ENCODE results near the gene PKD2.

The PKD2 gene

GRCh38 chr4:88007304-88008121, at the start of gene PKD2:
Gene PKD2 (plus strand): TSS chr4:88007635. CDS start chr4:88007734, 99 bp downstream.
- no peak for DNase-seq (ENCODE audit: low read depth, low spot score)

GRCh38 chr4:87961993-87962392, 45.4 kb upstream of the PKD2 start:
- DNase-seq (ENCODE audit: low read depth, low spot score) = no peak

- DNase-seq (ENCODE audit: low read depth, low spot score) = no peak
Measured at GRCh38 chr4:87962398-87963146, 44.9 kb upstream of the PKD2 start.

GRCh38 chr4:87965501-87965975, 41.9 kb upstream of the PKD2 start:
- no peak for DNase-seq (ENCODE audit: low read depth, low spot score)

- no peak for DNase-seq (ENCODE audit: low read depth, low spot score)
Measured at GRCh38 chr4:87966095-87966496, 41.3 kb upstream of the PKD2 start.

GRCh38 chr4:87967193-87967592, 40.2 kb upstream of the PKD2 start:
- DNase-seq (ENCODE audit: low read depth, low spot score) = no peak

- no peak for DNase-seq (ENCODE audit: low read depth, low spot score)
Measured at GRCh38 chr4:87970121-87970520, 37.3 kb upstream of the PKD2 start.

GRCh38 chr4:87971866-87972265, 35.6 kb upstream of the PKD2 start:
- DNase-seq (ENCODE audit: low read depth, low spot score) = no peak

- DNase-seq (ENCODE audit: low read depth, low spot score) = no peak
Measured at GRCh38 chr4:87973283-87974169, 33.9 kb upstream of the PKD2 start.

- DNase-seq (ENCODE audit: low read depth, low spot score) = no peak
Measured at GRCh38 chr4:87974856-87975462, 32.5 kb upstream of the PKD2 start.

- DNase-seq (ENCODE audit: low read depth, low spot score) = no peak
Measured at GRCh38 chr4:87975466-87975865, 32.0 kb upstream of the PKD2 start, which contains the start of gene SPP1. Gene SPP1 (plus strand): TSS chr4:87975714. CDS start chr4:87976896, 1,182 bp downstream.

GRCh38 chr4:87977521-87978278, 29.7 kb upstream of the PKD2 start:
- no peak for DNase-seq (ENCODE audit: low read depth, low spot score)

GRCh38 chr4:87978681-87979080, 28.8 kb upstream of the PKD2 start:
- DNase-seq (ENCODE audit: low read depth, low spot score) = no peak

GRCh38 chr4:87979810-87980209, 27.6 kb upstream of the PKD2 start:
- DNase-seq (ENCODE audit: low read depth, low spot score) = no peak

- DNase-seq (ENCODE audit: low read depth, low spot score) = no peak
Measured at GRCh38 chr4:87981486-87981885, 25.9 kb upstream of the PKD2 start.

- DNase-seq (ENCODE audit: low read depth, low spot score) = no peak
Measured at GRCh38 chr4:87982036-87982435, 25.4 kb upstream of the PKD2 start.

- no peak for DNase-seq (ENCODE audit: low read depth, low spot score)
Measured at GRCh38 chr4:87982446-87983010, 24.9 kb upstream of the PKD2 start.

GRCh38 chr4:87983996-87984395, 23.4 kb upstream of the PKD2 start:
- DNase-seq (ENCODE audit: low read depth, low spot score) = no peak

- peak; percentile 73 for DNase-seq (ENCODE audit: low read depth, low spot score)
Measured at GRCh38 chr4:87985097-87985886, 22.1 kb upstream of the PKD2 start.

- no peak for DNase-seq (ENCODE audit: low read depth, low spot score)
Measured at GRCh38 chr4:87985887-87986200, 21.6 kb upstream of the PKD2 start.

All from iPS DF 19.7 (cell line).